GM23338 (cell line): Measurements from ENCODE around the gene CYP3A4. TPM values are rescaled to one million over a fixed set of nuclear protein-coding genes. Genes with fewer than 3 reads are reported as not detected.

Experiments used
- ATAC-seq: fragments of 200-7000 bp; cut with Tn5 transposase; 3 replicates; pipeline ENCODE4 v1.9.1; 2020
- DNase-seq: peaks from one replicate; pipeline ENCODE4 v3.0.0-alpha.2; 2015; ENCODE audit warnings: low spot score
- H2AFZ ChIP-seq: fragments of 200-600 bp; sonication (generic); 2 replicates; pipeline ENCODE4 v1.8.0; 2016; ENCODE audit warnings: antibody characterized with exemption, mild to moderate bottlenecking, moderate library complexity
- H3F3A ChIP-seq: fragments of 200-600 bp; sonication (generic); replicated peaks from 2 replicates; pipeline ENCODE4 v1.8.0; 2017; ENCODE audit warnings: antibody characterized with exemption, mixed run types, low read depth
- H3K27ac ChIP-seq: fragments of 200-600 bp; sonication (generic); 2 replicates; pipeline ENCODE4 v1.6.1; 2016; ENCODE audit warnings: low read depth
- H3K27me3 ChIP-seq: fragments of 200-600 bp; sonication (generic); 2 replicates; pipeline ENCODE4 v1.8.0; 2016; ENCODE audit warnings: mild to moderate bottlenecking, mixed run types, moderate library complexity; ENCODE audit not compliant: insufficient read depth
- H3K36me3 ChIP-seq: fragments of 200-600 bp; sonication (generic); 2 replicates; pipeline ENCODE4 v1.8.0; 2016; ENCODE audit warnings: mild to moderate bottlenecking; ENCODE audit not compliant: insufficient read depth
- H3K4me1 ChIP-seq: fragments of 200-600 bp; sonication (generic); 2 replicates; pipeline ENCODE4 v1.8.0; 2016; ENCODE audit warnings: mild to moderate bottlenecking, moderate library complexity; ENCODE audit not compliant: insufficient read depth
- H3K4me2 ChIP-seq: fragments of 200-600 bp; sonication (generic); 2 replicates; pipeline ENCODE4 v1.7.1; 2017; ENCODE audit warnings: mixed run types
- H3K4me3 ChIP-seq: fragments of 200-600 bp; sonication (generic); 2 replicates; pipeline ENCODE4 v1.6.1; 2016; ENCODE audit warnings: mixed run types
- H3K79me2 ChIP-seq: fragments of 200-600 bp; sonication (generic); replicated peaks from 2 replicates; pipeline ENCODE4 v1.8.0; 2017; ENCODE audit warnings: mild to moderate bottlenecking; ENCODE audit not compliant: insufficient read depth
- H3K9me2 ChIP-seq: fragments of 200-600 bp; sonication (generic); 2 replicates; pipeline ENCODE4 v1.8.0; 2017; ENCODE audit not compliant: insufficient read depth
- H4K20me1 ChIP-seq: fragments of 200-600 bp; sonication (generic); replicated peaks from 2 replicates; pipeline ENCODE4 v1.8.0; 2017; ENCODE audit warnings: mild to moderate bottlenecking; ENCODE audit not compliant: insufficient read depth
- H3K27ac Mint-ChIP-seq: 2 replicates; pipeline ENCODE4 v1.8.0; 2020; ENCODE audit warnings: inconsistent platforms, mild to moderate bottlenecking, moderate library complexity, mixed read lengths
- H3K27me3 Mint-ChIP-seq: 3 replicates; pipeline ENCODE4 v1.8.0; 2022; ENCODE audit warnings: low read depth, mild to moderate bottlenecking, moderate library complexity, mixed read lengths, inconsistent platforms; ENCODE audit not compliant: insufficient read depth, poor library complexity
- H3K36me3 Mint-ChIP-seq: 3 replicates; pipeline ENCODE4 v1.8.0; 2021; ENCODE audit warnings: low read depth, mild to moderate bottlenecking, inconsistent platforms, moderate library complexity, mixed read lengths
- H3K4me1 Mint-ChIP-seq: 3 replicates; pipeline ENCODE4 v1.8.0; 2020; ENCODE audit warnings: mild to moderate bottlenecking, inconsistent platforms, mixed read lengths
- H3K4me3 Mint-ChIP-seq: 3 replicates; pipeline ENCODE4 v1.8.0; 2021; ENCODE audit warnings: moderate library complexity, mild to moderate bottlenecking, inconsistent platforms, mixed read lengths
- H3K9me3 Mint-ChIP-seq: 3 replicates; pipeline ENCODE4 v1.8.0; 2020; ENCODE audit warnings: moderate library complexity, mild to moderate bottlenecking, inconsistent platforms, mixed read lengths
- CREB1 ChIP-seq: fragments of 250-450 bp; sonication (Bioruptor Pico); IDR thresholded peaks from 2 replicates; pipeline ENCODE4 v1.5.0; 2020; ENCODE audit warnings: low read depth, mild to moderate bottlenecking, moderate library complexity
- ETS1 ChIP-seq: IDR thresholded peaks from 2 replicates; pipeline ENCODE4 v1.6.1; 2016; ENCODE audit warnings: antibody characterized with exemption
- EZH2 ChIP-seq: fragments of 200-600 bp; sonication (generic); IDR thresholded peaks from one replicate; pipeline ENCODE4 v1.8.0; 2017; ENCODE audit warnings: antibody characterized with exemption, mild to moderate bottlenecking, low read depth; ENCODE audit not compliant: unreplicated experiment
- NANOG ChIP-seq: IDR thresholded peaks from 2 replicates; pipeline ENCODE4 v1.6.1; 2016; ENCODE audit warnings: antibody characterized with exemption, borderline replicate concordance
- POLR2AphosphoS5 ChIP-seq: IDR thresholded peaks from 2 replicates; pipeline ENCODE4 v1.6.1; 2016; ENCODE audit warnings: antibody characterized with exemption, low read depth
- STAT1 ChIP-seq: IDR thresholded peaks from one replicate; pipeline ENCODE4 v1.6.1; 2016; ENCODE audit warnings: antibody characterized with exemption; ENCODE audit not compliant: unreplicated experiment
- polyA plus RNA-seq: library from polyadenylated mRNA; unstranded; fragments of >200 nt; fragmentation: Nextera tagmentation; extraction: Ambion mirVana; gene quantifications from 2 replicates; pipeline ENCODE4 v1.2.1, GENCODE V29; 2016
- total RNA-seq: library from RNA; depleted of rRNA; stranded (reverse); fragments of >200 nt; shearing (Covaris generic); gene quantifications from 2 replicates; pipeline ENCODE4 v1.2.3, GENCODE V29; 2014

CYP3A4 gene
- total and polyA plus RNA-seq, 2 experiments from 2014 or later = not detected

- Mint-ChIP-seq H3K36me3 (no peaks in the 10 kb centered on the region), H3K27ac (no peak overlapping the region), H3K27me3 (peaks cover 2% of the 10 kb centered on the region), H3K9me3 (no peaks in the 10 kb centered on the region; the same call in 2 of the 3 replicates), H3K4me1 (peaks cover 2% of the 10 kb centered on the region; the same call in 1 of the 3 replicates), H3K4me3 (no peak overlapping the region)
- Histone ChIP-seq H4K20me1 (no peaks in the 10 kb centered on the region), H3K79me2 (no peaks in the 10 kb centered on the region), H2AFZ (no peak overlapping the region), H3K4me1 (0 out of 2 replicates have a peak, but pooled peaks cover 5% of the 10 kb centered on the region), H3K36me3 (no peaks in the 10 kb centered on the region), H3K27me3 (no peaks in the 10 kb centered on the region), H3K27ac (no peak overlapping the region), H3F3A (no peaks in the 10 kb centered on the region), H3K9me2 (0 out of 2 replicates have a peak, but pooled peaks cover 4% of the 10 kb centered on the region), H3K4me2 (no peak overlapping the region), H3K4me3 (no peak overlapping the region)
- DNase-seq (no peak), ATAC-seq (no peak)
- TF ChIP-seq CREB1 (CRISPR knock-in tag) = no peak
- TF ChIP-seq EZH2 = no peak
- no peak for TF ChIP-seq NANOG
- TF ChIP-seq POLR2AphosphoS5 = no peak
Observed at GRCh38 chr7:99740573-99741440, 43.2 kb downstream of the CYP3A4 start.

GRCh38 chr7:99739699-99740572 lies 44.0 kb downstream of the CYP3A4 start:
- peaks cover 6% of the 10 kb centered on the region; the same call in 1 of the 3 replicates for H3K4me1 Mint-ChIP-seq
- TF ChIP-seq EZH2 = no peak
- no peak for TF ChIP-seq ETS1
- TF ChIP-seq STAT1 = no peak
- no peaks in the 10 kb centered on the region for H4K20me1 ChIP-seq
- H3K4me2 ChIP-seq = no peak overlapping the region
- no peaks in the 10 kb centered on the region for H3K27me3 ChIP-seq
- H3K36me3 Mint-ChIP-seq = no peaks in the 10 kb centered on the region
- peaks cover 2% of the 10 kb centered on the region for H3K27me3 Mint-ChIP-seq
- ATAC-seq (no peak; the same call in 2 of the 3 replicates), DNase-seq (no peak)
- H3K4me3 ChIP-seq = no peak overlapping the region
- 0 out of 2 replicates have a peak, but pooled peaks cover 3% of the 10 kb centered on the region for H3K9me2 ChIP-seq
- no peaks in the 10 kb centered on the region for H3K36me3 ChIP-seq
- no peaks in the 10 kb centered on the region for H3F3A ChIP-seq
- no peak overlapping the region for H2AFZ ChIP-seq
- 0 out of 2 replicates have a peak, but pooled peaks cover 5% of the 10 kb centered on the region for H3K4me1 ChIP-seq
- no peak overlapping the region for H3K4me3 Mint-ChIP-seq
- H3K27ac Mint-ChIP-seq = no peak overlapping the region
- H3K27ac ChIP-seq = no peak overlapping the region
- H3K79me2 ChIP-seq = no peaks in the 10 kb centered on the region
- no peaks in the 10 kb centered on the region; the same call in 2 of the 3 replicates for H3K9me3 Mint-ChIP-seq
